Measurements from ENCODE around the gene EIF3B. TPM values are rescaled to one million over a fixed set of nuclear protein-coding genes. Genes with fewer than 3 reads are reported as not detected.

EIF3B gene
- total and polyA plus RNA-seq, 2 of the 4 experiments (the other 2 are of a cell fraction): 105 to 201 TPM

DNA sequence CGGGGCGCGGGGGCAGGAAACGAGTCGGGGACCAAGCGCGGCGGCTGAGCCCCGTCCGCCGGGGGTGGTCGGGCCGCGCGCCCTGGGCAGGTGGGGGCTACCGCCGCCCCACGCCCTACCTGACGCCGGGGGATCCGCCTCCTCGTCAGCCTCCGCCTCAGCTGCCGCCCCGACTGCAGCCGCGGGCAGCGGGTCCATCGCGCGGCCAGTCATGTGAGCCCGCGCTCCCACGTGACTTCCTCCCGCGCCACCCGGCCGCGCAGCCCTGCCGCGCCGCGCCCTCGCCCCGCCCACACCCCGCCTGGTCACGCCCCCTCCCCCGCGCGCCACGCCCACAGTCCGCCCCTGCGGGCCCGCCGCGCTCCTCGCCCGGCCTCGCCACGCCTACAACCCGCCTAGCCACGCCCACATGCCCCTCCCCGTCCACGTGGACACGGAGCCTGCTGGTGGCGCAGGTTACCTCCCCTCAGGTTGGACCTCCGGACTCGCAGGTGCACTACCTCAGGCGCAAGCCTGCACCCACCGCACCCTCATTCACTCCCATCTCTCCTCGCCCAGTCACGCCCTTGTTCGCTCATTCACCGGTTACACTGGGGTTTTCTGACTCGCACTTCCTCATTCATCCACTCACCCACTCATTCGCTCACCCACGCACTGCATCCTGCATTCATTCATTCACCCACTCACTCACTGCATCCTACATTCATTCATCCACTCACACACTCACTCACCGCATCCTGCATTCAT is 40.2 kb upstream of the EIF3B start, which contains the start of gene SNX8:
TSS of gene SNX8 (minus strand) at position 233 of the 747 bp plus-strand sequence. CDS start at position 213, 20 bp downstream.
- BruUV-seq (replicated peaks): no TSS peak
- H3K9me3 ChIP-seq (ENCODE audit: control insufficient read depth, insufficient read depth, low read length): no peaks in the 10 kb centered on the region
- H3K9ac ChIP-seq (ENCODE audit: low read depth, low read length): peak within 1 kb of the TSS; percentile 79
- DNase-seq (peak; percentile 79), ATAC-seq (ENCODE audit: low read depth) (peak; percentile 98)
- H2AK5ac ChIP-seq (ENCODE audit: low read depth, low read length): peak within 1 kb of the TSS; percentile 79
- peak within 1 kb of the TSS; percentile 15; the same call in 1 of the 2 replicates for H4K5ac ChIP-seq (ENCODE audit: low read depth, low read length)
- CTCF ChIA-PET: no interaction called here
- no peak within 1 kb of the TSS; the same call in none of the 2 replicates for H3K56ac ChIP-seq (ENCODE audit: extremely low read depth, insufficient read depth, low read length)
- peak within 1 kb of the TSS; percentile 47 for H2BK5ac ChIP-seq (ENCODE audit: low read depth, low read length, poor library complexity, severe bottlenecking)
- H3K27ac ChIP-seq (ENCODE audit: insufficient read depth, low read length): peak within 1 kb of the TSS; percentile 61
- H2AK9ac ChIP-seq (replicated peaks; ENCODE audit: low read depth, low read length, poor library complexity): peak within 1 kb of the TSS; percentile 98
- peak within 1 kb of the TSS; percentile 13; the same call in 1 of the 2 replicates for H2BK120ac ChIP-seq (ENCODE audit: low read depth, low read length)
- peaks cover 4% of the 10 kb centered on the region; the same call in 1 of the 2 replicates for H3K4me1 ChIP-seq (ENCODE audit: control insufficient read depth, insufficient read depth, low read length)
- no peaks in the 10 kb centered on the region for H3K36me3 ChIP-seq (ENCODE audit: control insufficient read depth, insufficient read depth, low read length)
- peak within 1 kb of the TSS; percentile 58 to 78; a peak in 3 of 4 replicates for H4K8ac ChIP-seq (ENCODE audit: low read depth in 2 of 2, low read length in 2 of 2)
- peak within 1 kb of the TSS; percentile 96 for H3K4me2 ChIP-seq (ENCODE audit: low read depth, low read length)
- peak within 1 kb of the TSS; percentile 55 for H4K91ac ChIP-seq (ENCODE audit: insufficient read depth, low read depth, low read length)
- POLR2A ChIA-PET (ENCODE audit: unreplicated experiment): no interaction called here
- H3K4me3 ChIP-seq (ENCODE audit: insufficient read depth, low read depth, low read length): peak within 1 kb of the TSS; percentile 85
- intact Hi-C loops (cut with micrococcal nuclease): loop anchor here (5.0 kb wide), 1 partner anchor 67 kb away; no protein-coding TSS in a partner anchor
- H3K27me3 ChIP-seq (ENCODE audit: control insufficient read depth, insufficient read depth, low read length): peaks cover 2% of the 10 kb centered on the region; the same call in 1 of the 2 replicates
- peak within 1 kb of the TSS; percentile 37 for H3K4ac ChIP-seq (ENCODE audit: low read depth, low read length)
- no peak within 1 kb of the TSS for H2BK20ac ChIP-seq (ENCODE audit: low read depth, low read length)
- in situ Hi-C loops (cut with MboI; ENCODE audit: low sequenced_read_pairs): no loop called here
- H2BK15ac ChIP-seq (ENCODE audit: low read depth, low read length): peak within 1 kb of the TSS; percentile 8; the same call in 1 of the 3 replicates
- H3K79me1 ChIP-seq (ENCODE audit: low read depth in 1 of 2, low read length in 2 of 2): peaks cover 15 to 33% of the 10 kb centered on the region in 2 experiments
- dilution Hi-C loops (cut with HindIII; ENCODE audit: low sequenced_read_pairs, unreplicated experiment): no loop called here
- H4K20me1 ChIP-seq (ENCODE audit: insufficient read depth, low read length): peaks cover 4% of the 10 kb centered on the region; the same call in 1 of the 2 replicates
- H3K18ac ChIP-seq (ENCODE audit: low read depth, low read length): no peak within 1 kb of the TSS; the same call in 1 of the 2 replicates
- peak within 1 kb of the TSS; percentile 92; the same call in 1 of the 2 replicates for H3K23ac ChIP-seq (ENCODE audit: low read depth, low read length)
- H3K9me1 ChIP-seq (ENCODE audit: insufficient read depth, low read length): peaks cover 11% of the 10 kb centered on the region
- H2AFZ ChIP-seq (replicated peaks; ENCODE audit: low read length, poor library complexity): peak within 1 kb of the TSS; percentile 92
- H3K14ac ChIP-seq (replicated peaks; ENCODE audit: low read depth, low read length): peak within 1 kb of the TSS; percentile 86
- WGBS, 2 experiments (ENCODE audit: extremely low coverage in 2 of 2, insufficient read length in 1 of 2): 2% methylated on average over 53 of the region's 78 CpGs; no CpG with 5 or more reads in 1 of the 2 experiments
- peak; percentile 83; the same call in 1 of the 2 replicates for TF ChIP-seq MAZ (IDR thresholded peaks at IDR 0.05; ENCODE audit: borderline replicate concordance, low read depth, low read length)
- TF ChIP-seq CHD1 (IDR thresholded peaks at IDR 0.05; ENCODE audit: low read depth, low read length): no peak
- TF ChIP-seq FOS (IDR thresholded peaks at IDR 0.05; ENCODE audit: low read depth, low read length): no peak
- TF ChIP-seq, protein P1, sequence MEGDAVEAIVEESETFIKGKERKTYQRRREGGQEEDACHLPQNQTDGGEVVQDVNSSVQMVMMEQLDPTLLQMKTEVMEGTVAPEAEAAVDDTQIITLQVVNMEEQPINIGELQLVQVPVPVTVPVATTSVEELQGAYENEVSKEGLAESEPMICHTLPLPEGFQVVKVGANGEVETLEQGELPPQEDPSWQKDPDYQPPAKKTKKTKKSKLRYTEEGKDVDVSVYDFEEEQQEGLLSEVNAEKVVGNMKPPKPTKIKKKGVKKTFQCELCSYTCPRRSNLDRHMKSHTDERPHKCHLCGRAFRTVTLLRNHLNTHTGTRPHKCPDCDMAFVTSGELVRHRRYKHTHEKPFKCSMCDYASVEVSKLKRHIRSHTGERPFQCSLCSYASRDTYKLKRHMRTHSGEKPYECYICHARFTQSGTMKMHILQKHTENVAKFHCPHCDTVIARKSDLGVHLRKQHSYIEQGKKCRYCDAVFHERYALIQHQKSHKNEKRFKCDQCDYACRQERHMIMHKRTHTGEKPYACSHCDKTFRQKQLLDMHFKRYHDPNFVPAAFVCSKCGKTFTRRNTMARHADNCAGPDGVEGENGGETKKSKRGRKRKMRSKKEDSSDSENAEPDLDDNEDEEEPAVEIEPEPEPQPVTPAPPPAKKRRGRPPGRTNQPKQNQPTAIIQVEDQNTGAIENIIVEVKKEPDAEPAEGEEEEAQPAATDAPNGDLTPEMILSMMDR (conservative IDR thresholded peaks at IDR 0.05; ENCODE audit: low read depth, low read length): no peak
- TF ChIP-seq, protein P2, sequence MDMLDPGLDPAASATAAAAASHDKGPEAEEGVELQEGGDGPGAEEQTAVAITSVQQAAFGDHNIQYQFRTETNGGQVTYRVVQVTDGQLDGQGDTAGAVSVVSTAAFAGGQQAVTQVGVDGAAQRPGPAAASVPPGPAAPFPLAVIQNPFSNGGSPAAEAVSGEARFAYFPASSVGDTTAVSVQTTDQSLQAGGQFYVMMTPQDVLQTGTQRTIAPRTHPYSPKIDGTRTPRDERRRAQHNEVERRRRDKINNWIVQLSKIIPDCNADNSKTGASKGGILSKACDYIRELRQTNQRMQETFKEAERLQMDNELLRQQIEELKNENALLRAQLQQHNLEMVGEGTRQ (IDR thresholded peaks at IDR 0.05; ENCODE audit: low read depth, low read length): peak; percentile 97
- no peak for TF ChIP-seq RFX5 (IDR thresholded peaks at IDR 0.05; ENCODE audit: low read depth, low read length)
- peak; percentile 82 for TF ChIP-seq POLR2A (IDR thresholded peaks at IDR 0.05; ENCODE audit: low read depth, low read length)
- no peak for TF ChIP-seq CEBPB (IDR thresholded peaks at IDR 0.05; ENCODE audit: low read depth, low read length)
- no peak for TF ChIP-seq NFE2L2 (IDR thresholded peaks at IDR 0.05; ENCODE audit: low read depth, low read length)
- TF ChIP-seq MAFK (IDR thresholded peaks at IDR 0.05; ENCODE audit: low read depth, low read length): no peak
- TF ChIP-seq SMC3 (IDR thresholded peaks at IDR 0.05; ENCODE audit: low read depth, low read length): no peak
- peak; percentile 57; the same call in 1 of the 2 replicates for TF ChIP-seq BHLHE40 (IDR thresholded peaks at IDR 0.05; ENCODE audit: low read depth, low read length)
- peak; percentile 95 for TF ChIP-seq MXI1 (IDR thresholded peaks at IDR 0.05; ENCODE audit: borderline replicate concordance, low read depth, low read length)
- TF ChIP-seq, protein P3, sequence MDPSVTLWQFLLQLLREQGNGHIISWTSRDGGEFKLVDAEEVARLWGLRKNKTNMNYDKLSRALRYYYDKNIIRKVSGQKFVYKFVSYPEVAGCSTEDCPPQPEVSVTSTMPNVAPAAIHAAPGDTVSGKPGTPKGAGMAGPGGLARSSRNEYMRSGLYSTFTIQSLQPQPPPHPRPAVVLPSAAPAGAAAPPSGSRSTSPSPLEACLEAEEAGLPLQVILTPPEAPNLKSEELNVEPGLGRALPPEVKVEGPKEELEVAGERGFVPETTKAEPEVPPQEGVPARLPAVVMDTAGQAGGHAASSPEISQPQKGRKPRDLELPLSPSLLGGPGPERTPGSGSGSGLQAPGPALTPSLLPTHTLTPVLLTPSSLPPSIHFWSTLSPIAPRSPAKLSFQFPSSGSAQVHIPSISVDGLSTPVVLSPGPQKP (IDR thresholded peaks at IDR 0.05; ENCODE audit: borderline replicate concordance, low read depth, low read length): no peak
